Subcutaneous adipose tissue (tissue), 4 donors: ENCODE data around the gene BICD1. TPM values are rescaled to one million over a fixed set of nuclear protein-coding genes. Genes with fewer than 3 reads are reported as not detected.

Experiments used
- total RNA-seq, 4 donors: library from RNA; depleted of rRNA; stranded (reverse); fragments of >200 nt; gene quantifications; one replicate each; pipeline ENCODE4 v1.1.0, GENCODE V29; 2016
- TF ChIP-seq, protein P1 (sequence below): fragments of 450-650 bp; IDR thresholded peaks from one replicate; pipeline ENCODE4 v1.5.1; 2016; ENCODE audit warnings: low read depth, mild to moderate bottlenecking, control low read depth, antibody characterized with exemption, moderate library complexity

Gene BICD1
- total RNA-seq, 4 donors from 2014 or later, result 8.2 to 9.6 (median 9.2) TPM

- TF ChIP-seq, protein P1, sequence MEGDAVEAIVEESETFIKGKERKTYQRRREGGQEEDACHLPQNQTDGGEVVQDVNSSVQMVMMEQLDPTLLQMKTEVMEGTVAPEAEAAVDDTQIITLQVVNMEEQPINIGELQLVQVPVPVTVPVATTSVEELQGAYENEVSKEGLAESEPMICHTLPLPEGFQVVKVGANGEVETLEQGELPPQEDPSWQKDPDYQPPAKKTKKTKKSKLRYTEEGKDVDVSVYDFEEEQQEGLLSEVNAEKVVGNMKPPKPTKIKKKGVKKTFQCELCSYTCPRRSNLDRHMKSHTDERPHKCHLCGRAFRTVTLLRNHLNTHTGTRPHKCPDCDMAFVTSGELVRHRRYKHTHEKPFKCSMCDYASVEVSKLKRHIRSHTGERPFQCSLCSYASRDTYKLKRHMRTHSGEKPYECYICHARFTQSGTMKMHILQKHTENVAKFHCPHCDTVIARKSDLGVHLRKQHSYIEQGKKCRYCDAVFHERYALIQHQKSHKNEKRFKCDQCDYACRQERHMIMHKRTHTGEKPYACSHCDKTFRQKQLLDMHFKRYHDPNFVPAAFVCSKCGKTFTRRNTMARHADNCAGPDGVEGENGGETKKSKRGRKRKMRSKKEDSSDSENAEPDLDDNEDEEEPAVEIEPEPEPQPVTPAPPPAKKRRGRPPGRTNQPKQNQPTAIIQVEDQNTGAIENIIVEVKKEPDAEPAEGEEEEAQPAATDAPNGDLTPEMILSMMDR, result no peak
Observed at GRCh38 chr12:32205731-32206130, 99.1 kb downstream of the BICD1 start.

- TF ChIP-seq, protein P1, result no peak
Observed at GRCh38 chr12:32208355-32208754, 101.7 kb downstream of the BICD1 start.

- TF ChIP-seq, protein P1, result no peak
Observed at GRCh38 chr12:32211066-32211899, 104.6 kb downstream of the BICD1 start.

GRCh38 chr12:32211900-32212156 is 105.2 kb downstream of the BICD1 start:
- TF ChIP-seq, protein P1, result no peak

DNA sequence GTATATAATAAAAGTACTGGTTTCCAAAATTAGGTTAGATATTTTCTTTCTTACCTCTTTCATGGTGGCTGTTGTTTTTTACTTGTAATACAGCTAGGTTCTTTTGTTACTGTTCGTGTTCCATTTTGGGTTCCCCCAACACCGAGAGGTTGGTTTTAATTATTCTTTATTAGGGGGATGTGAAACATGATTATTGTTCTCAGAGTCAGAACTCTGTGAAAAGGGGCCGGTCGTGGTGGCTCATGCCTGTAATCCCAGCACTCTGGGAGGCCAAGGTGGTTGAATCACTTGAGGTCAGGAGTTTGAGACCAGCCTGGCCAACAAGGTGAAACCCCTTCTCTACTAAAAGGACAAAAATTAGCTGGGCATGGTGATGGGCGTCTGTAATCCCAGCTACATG is 108.1 kb downstream of the BICD1 start:
- TF ChIP-seq, protein P1, result no peak

GRCh38 chr12:32217354-32218310 is 111.0 kb downstream of the BICD1 start:
- TF ChIP-seq, protein P1, result no peak

- TF ChIP-seq, protein P1, result no peak
Observed at GRCh38 chr12:32223941-32224340, 117.3 kb downstream of the BICD1 start.
